ENCODE measurements around the gene C11orf68. TPM values are rescaled to one million over a fixed set of nuclear protein-coding genes. Genes with fewer than 3 reads are reported as not detected.

Gene C11orf68
- total and polyA plus RNA-seq, 9 of the 15 experiments (the other 6 are each of a cell fraction or from before 2014, with no cell fraction given), result 3.6 to 35.9 (median 12.8) TPM

GRCh38 chr11:65899356-65900124 is 19.3 kb downstream of the C11orf68 start (continued):
- TF ChIP-seq, protein P1, sequence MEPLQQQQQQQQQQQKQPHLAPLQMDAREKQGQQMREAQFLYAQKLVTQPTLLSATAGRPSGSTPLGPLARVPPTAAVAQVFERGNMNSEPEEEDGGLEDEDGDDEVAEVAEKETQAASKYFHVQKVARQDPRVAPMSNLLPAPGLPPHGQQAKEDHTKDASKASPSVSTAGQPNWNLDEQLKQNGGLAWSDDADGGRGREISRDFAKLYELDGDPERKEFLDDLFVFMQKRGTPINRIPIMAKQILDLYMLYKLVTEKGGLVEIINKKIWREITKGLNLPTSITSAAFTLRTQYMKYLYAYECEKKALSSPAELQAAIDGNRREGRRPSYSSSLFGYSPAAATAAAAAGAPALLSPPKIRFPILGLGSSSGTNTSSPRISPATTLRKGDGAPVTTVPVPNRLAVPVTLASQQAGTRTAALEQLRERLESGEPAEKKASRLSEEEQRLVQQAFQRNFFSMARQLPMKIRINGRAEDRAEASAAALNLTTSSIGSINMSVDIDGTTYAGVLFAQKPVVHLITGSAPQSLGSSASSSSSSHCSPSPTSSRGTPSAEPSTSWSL (CRISPR knock-in tag; IDR thresholded peaks at IDR 0.05; ENCODE audit: borderline replicate concordance), result no peak
- TF ChIP-seq RBM34 (IDR thresholded peaks at IDR 0.05; ENCODE audit: borderline replicate concordance, insufficient read depth, low read length) (no peak), IFI16 (CRISPR knock-in tag; IDR thresholded peaks at IDR 0.05) (no peak), MCM3 (IDR thresholded peaks at IDR 0.05) (no peak), PPARD (CRISPR knock-in tag; IDR thresholded peaks at IDR 0.05) (no peak), ARID3A (IDR thresholded peaks at IDR 0.05; ENCODE audit: borderline replicate concordance, low read depth, low read length) (no peak), ZNF79 (CRISPR knock-in tag; IDR thresholded peaks at IDR 0.05; ENCODE audit: low read depth) (no peak), KAT8 (IDR thresholded peaks at IDR 0.05; ENCODE audit: low read depth) (no peak), SREBF2 (CRISPR knock-in tag; IDR thresholded peaks at IDR 0.05) (no peak), ZNF57 (CRISPR knock-in tag; IDR thresholded peaks at IDR 0.05) (no peak), HMG20A (CRISPR knock-in tag; conservative IDR thresholded peaks at IDR 0.05) (no peak), ARID4B (CRISPR knock-in tag; IDR thresholded peaks at IDR 0.05) (peak; percentile 88), BRF1 (IDR thresholded peaks at IDR 0.05; ENCODE audit: borderline replicate concordance, extremely low read depth, insufficient read length) (no peak), TARDBP (IDR thresholded peaks at IDR 0.05) (0 out of 2 replicates have a peak, but pooled peaks have one; percentile 35), CBX1 (IDR thresholded peaks at IDR 0.05; ENCODE audit: low read depth) (no peak), TAF7 (tag; IDR thresholded peaks at IDR 0.05) (no peak)
- TF ChIP-seq, protein P2, sequence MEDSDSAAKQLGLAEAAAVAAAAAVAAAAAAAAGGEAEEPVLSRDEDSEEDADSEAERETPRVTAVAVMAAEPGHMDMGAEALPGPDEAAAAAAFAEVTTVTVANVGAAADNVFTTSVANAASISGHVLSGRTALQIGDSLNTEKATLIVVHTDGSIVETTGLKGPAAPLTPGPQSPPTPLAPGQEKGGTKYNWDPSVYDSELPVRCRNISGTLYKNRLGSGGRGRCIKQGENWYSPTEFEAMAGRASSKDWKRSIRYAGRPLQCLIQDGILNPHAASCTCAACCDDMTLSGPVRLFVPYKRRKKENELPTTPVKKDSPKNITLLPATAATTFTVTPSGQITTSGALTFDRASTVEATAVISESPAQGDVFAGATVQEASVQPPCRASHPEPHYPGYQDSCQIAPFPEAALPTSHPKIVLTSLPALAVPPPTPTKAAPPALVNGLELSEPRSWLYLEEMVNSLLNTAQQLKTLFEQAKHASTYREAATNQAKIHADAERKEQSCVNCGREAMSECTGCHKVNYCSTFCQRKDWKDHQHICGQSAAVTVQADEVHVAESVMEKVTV (CRISPR knock-in tag; IDR thresholded peaks at IDR 0.05), result no peak
- TF ChIP-seq, protein P3, sequence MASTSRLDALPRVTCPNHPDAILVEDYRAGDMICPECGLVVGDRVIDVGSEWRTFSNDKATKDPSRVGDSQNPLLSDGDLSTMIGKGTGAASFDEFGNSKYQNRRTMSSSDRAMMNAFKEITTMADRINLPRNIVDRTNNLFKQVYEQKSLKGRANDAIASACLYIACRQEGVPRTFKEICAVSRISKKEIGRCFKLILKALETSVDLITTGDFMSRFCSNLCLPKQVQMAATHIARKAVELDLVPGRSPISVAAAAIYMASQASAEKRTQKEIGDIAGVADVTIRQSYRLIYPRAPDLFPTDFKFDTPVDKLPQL (IDR thresholded peaks at IDR 0.05; ENCODE audit: extremely low read depth, insufficient read length), result no peak
